ENCODE results near the gene IER3. TPM values are rescaled to one million over a fixed set of nuclear protein-coding genes. Genes with fewer than 3 reads are reported as not detected.
"Not testable (repeated sequence)": the region's sequence is repeated elsewhere in the genome, so short reads cannot be mapped to it uniquely, and the experiment has no call there.

Gene IER3
- total and polyA plus RNA-seq, 10 donors = 19.8 to 62.2 (median 36.0) TPM

DNA sequence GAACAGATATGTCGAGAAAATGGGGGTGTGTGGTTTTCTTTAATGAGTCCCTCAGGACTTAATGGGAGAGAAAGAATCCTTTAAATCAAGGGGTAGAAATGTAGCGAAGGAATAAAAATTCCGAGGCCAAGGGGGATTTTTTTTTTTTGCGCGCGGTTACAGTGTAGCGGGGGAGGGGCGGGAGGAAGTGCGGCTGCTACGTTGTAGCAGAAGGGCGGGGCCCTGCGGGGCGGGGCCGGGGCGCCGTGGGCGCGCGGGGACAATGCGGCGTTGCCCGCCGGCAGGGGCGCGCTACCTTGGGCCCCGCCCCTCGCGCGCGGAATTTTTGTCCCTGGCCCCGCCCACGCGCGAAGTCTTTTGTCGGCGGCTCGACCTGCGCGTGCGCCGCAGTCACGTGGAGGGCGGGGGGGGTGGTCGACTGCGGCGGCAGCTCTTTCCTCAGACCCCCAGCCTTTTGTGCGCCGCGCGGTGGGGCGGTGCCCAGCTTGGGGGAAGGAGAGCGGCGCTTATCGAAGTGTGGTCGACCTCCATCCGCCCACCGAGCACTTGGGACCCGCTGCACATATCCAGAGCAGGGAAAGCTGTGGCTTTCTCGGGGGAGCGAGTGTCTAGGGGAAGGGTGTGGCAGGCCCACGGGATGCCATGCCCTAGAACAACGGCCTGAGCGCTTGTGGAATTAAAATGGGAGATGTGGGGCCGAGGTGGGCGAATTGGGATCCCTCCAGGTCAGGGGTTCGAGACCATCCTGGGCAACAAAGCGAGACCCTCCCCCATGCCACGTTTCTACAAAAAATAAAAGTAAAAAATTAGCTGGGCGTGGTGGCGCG is 22.9 kb downstream of the IER3 start:
- Histone ChIP-seq H3K27ac (peak overlapping the region; percentile 89 to 99 (median 98)), H3K4me1 (peaks cover 31 to 83% (median 77%) of the 10 kb centered on the region in 6 donors), H3K27me3 (replicated peaks in 1 of 7) (no peaks in the 10 kb centered on the region), H3K4me3 (peak overlapping the region; percentile 80 to 97 (median 94)), H3K9me3 (no peaks in the 10 kb centered on the region), H3K36me3 (peaks cover 0 to 46% (median 39%) of the 10 kb centered on the region in 6 donors)
- intact Hi-C loops (cut with DNase I; ENCODE audit: low total_unique reads) = loop anchor here (2.0 to 10.0 kb wide), 2 partner anchors 39 to 107 kb away; partner anchors contain the start of genes MRPS18B and PPP1R10
- WGBS, 5 donors = 1% methylated on average over 56 to 71 of the region's 71 CpGs
- peak; percentile 98 for DNase-seq
- TF ChIP-seq POLR2A (IDR thresholded peaks at IDR 0.05) (no peak), POLR2AphosphoS5 (IDR thresholded peaks at IDR 0.05) (peak; percentile 78 to 85 (median 82))
- TF ChIP-seq, protein P1, sequence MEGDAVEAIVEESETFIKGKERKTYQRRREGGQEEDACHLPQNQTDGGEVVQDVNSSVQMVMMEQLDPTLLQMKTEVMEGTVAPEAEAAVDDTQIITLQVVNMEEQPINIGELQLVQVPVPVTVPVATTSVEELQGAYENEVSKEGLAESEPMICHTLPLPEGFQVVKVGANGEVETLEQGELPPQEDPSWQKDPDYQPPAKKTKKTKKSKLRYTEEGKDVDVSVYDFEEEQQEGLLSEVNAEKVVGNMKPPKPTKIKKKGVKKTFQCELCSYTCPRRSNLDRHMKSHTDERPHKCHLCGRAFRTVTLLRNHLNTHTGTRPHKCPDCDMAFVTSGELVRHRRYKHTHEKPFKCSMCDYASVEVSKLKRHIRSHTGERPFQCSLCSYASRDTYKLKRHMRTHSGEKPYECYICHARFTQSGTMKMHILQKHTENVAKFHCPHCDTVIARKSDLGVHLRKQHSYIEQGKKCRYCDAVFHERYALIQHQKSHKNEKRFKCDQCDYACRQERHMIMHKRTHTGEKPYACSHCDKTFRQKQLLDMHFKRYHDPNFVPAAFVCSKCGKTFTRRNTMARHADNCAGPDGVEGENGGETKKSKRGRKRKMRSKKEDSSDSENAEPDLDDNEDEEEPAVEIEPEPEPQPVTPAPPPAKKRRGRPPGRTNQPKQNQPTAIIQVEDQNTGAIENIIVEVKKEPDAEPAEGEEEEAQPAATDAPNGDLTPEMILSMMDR (IDR thresholded peaks at IDR 0.05 in 8 of 11, conservative IDR thresholded peaks at IDR 0.05 in 3 of 11) = peak in 10 of 11 experiments; percentile 2 to 91 (median 76)

DNA sequence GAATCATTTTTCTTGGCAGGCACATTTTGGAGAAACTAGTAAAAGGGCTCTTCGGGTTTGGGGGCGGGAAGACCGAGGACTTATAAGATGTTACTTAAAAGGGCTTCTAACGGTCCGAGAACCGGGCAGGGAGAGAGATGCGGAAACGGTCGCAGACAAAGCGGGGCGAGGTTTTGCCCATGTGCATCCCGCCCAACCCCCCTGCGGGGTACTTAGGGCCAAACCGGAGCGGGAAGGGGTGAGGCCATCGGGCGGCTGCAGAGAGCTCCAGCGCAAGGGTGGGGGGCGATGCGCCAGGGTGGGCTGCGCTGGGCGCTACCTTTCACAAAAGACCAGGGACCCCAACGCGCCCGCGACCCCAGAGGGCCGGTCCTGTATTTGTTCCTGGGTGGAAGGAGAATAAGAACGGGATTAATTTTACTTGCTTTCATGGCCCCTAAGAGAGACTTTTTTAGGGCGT is 23.6 kb downstream of the IER3 start:
- Histone ChIP-seq H3K9me3 (no peaks in the 10 kb centered on the region), H3K27ac (peak overlapping the region; percentile 89 to 99 (median 98)), H3K36me3 (peaks cover 0 to 40% (median 34%) of the 10 kb centered on the region in 6 donors), H3K4me1 (peaks cover 31 to 84% (median 79%) of the 10 kb centered on the region in 6 donors), H3K27me3 (replicated peaks in 1 of 7) (no peaks in the 10 kb centered on the region), H3K4me3 (peak overlapping the region; percentile 80 to 97 (median 94))
- TF ChIP-seq POLR2A (IDR thresholded peaks at IDR 0.05) (no peak), POLR2AphosphoS5 (IDR thresholded peaks at IDR 0.05) (peak in 2 of 3 donors; percentile 8 to 38)
- DNase-seq = peak; percentile 94
- intact Hi-C loops (cut with DNase I; ENCODE audit: low total_unique reads) = loop anchor here (2.0 to 10.0 kb wide), 2 partner anchors 38 to 106 kb away; partner anchors contain the start of genes MRPS18B and PPP1R10
- 0 to 1% (median 0%) methylated on average over 23 to 29 of the region's 29 CpGs for WGBS, 5 donors

- intact Hi-C loops (cut with DNase I; ENCODE audit: low total_unique reads) = loop anchor here (2.0 to 10.0 kb wide), 2 partner anchors 37 to 105 kb away; partner anchors contain the start of genes MRPS18B and PPP1R10
- peak; percentile 99 for DNase-seq
- no peaks in the 10 kb centered on the region for H3K9me3 ChIP-seq
- peaks cover 31 to 80% (median 77%) of the 10 kb centered on the region in 6 donors for H3K4me1 ChIP-seq
- peak within 1 kb of the TSS; percentile 80 to 97 (median 94) for H3K4me3 ChIP-seq
- WGBS, 5 donors = 0 to 1% (median 0%) methylated on average over 24 to 38 of the region's 38 CpGs
- H3K27me3 ChIP-seq (replicated peaks in 1 of 7) = no peaks in the 10 kb centered on the region
- peaks cover 0 to 36% (median 27%) of the 10 kb centered on the region in 6 donors for H3K36me3 ChIP-seq
- peak within 1 kb of the TSS; percentile 89 to 99 (median 98) for H3K27ac ChIP-seq
- TF ChIP-seq, protein P1 (IDR thresholded peaks at IDR 0.05 in 8 of 11, conservative IDR thresholded peaks at IDR 0.05 in 3 of 11) = peak in 7 of 11 experiments; percentile 7 to 28 (median 20)
- TF ChIP-seq POLR2AphosphoS5 (IDR thresholded peaks at IDR 0.05) (peak; percentile 95 to 98 (median 96)), POLR2A (IDR thresholded peaks at IDR 0.05) (peak in 2 of 3 donors; percentile 31 to 92)
These were observed 24.3 kb downstream of the IER3 start, which contains the start of gene TUBB for GRCh38 chr6:30719791-30720737. Gene TUBB, plus strand, starts transcription at chr6:30720352. Its CDS starts 155 bp downstream, at chr6:30720507.

DNA sequence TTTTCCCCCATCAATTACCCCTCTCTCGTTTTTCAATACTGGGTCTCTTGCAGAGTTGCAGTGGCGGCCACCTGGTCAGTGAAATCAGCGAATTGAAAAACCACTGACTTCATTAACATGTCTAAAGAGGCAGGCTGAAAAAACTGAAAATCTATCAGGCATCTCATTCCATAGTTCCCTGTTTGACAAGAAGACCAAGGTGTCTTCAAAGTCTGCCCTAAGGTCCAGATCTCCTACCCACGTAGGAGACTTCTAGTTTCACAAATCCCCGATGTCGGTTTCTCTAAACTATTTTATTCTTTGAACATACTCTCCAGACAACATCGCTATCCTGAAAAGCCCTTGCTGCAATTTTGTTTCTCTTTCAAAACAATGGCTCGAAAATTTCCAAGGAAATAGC is 25.0 kb downstream of the IER3 start:
- peaks cover 31 to 80% (median 70%) of the 10 kb centered on the region in 6 donors for H3K4me1 ChIP-seq
- H3K27ac ChIP-seq = peak overlapping the region; percentile 76 to 99 (median 98)
- peaks cover 0 to 36% (median 22%) of the 10 kb centered on the region in 6 donors for H3K36me3 ChIP-seq
- 13 to 16% (median 16%) methylated on average over 8 of the region's 8 CpGs for WGBS, 5 donors
- intact Hi-C loops (cut with DNase I; ENCODE audit: low total_unique reads) = no loop called here
- peak; percentile 37 for DNase-seq
- TF ChIP-seq POLR2AphosphoS5 (IDR thresholded peaks at IDR 0.05) (no peak), POLR2A (IDR thresholded peaks at IDR 0.05) (no peak)
- TF ChIP-seq, protein P1 (IDR thresholded peaks at IDR 0.05 in 8 of 11, conservative IDR thresholded peaks at IDR 0.05 in 3 of 11) = no peak
- H3K9me3 ChIP-seq = no peaks in the 10 kb centered on the region
- no peaks in the 10 kb centered on the region for H3K27me3 ChIP-seq (replicated peaks in 1 of 7)
- peak overlapping the region; percentile 80 to 97 (median 94) for H3K4me3 ChIP-seq

DNA sequence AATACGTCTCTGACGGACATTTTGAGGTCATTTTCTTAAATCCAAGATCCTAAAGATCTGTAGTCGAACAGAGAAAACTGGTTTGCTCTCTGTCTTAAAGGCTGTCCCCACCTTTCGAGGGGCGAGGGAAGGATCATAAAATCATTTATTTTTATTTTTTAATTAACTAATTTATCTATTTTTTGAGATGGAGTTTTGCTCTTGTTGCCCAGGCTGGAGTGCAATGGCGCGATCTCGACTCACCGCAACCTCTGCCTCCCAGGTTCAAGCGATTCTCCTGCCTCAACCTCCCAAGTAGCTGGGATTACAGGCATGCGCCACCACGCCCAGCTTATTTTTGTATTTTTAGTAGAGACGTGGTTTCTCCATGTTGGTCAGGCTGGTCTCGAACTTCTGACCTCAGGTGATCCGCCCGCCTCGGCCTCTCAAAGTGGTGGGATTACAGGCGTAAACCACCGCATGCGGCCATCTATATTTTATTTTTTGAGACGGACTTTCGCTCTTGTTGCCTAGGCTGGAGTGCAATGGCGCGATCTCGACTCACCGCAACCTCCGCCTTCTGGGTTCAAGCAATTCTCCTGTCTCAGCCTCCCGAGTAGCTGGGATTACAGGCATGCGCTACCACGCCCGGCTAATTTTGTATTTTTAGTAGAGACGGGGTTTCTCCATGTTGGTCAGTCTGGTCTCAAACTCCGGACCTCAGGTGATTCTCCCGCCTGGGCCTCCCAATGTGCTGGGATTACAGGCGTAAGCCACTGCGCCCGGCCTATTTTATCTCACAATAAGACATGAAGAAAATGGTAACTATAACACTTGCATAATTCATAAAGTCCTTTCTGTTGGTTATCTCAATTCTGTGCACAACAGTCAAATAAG is 26.3 kb downstream of the IER3 start:
- peaks cover 25 to 70% (median 57%) of the 10 kb centered on the region in 6 donors for H3K4me1 ChIP-seq
- intact Hi-C loops (cut with DNase I; ENCODE audit: low total_unique reads) = not testable (repeated sequence)
- peak overlapping the region; percentile 23 to 92 (median 49) for H3K4me3 ChIP-seq

More for the DNA sequence above, 26.3 kb downstream of the IER3 start:
- not testable (repeated sequence) for DNase-seq; H3K9me3 ChIP-seq; H3K27me3 ChIP-seq (replicated peaks in 1 of 7)
- H3K36me3 ChIP-seq = peaks cover 0 to 36% (median 19%) of the 10 kb centered on the region in 6 donors
- WGBS, 5 donors = 71 to 78% (median 77%) methylated on average over 36 to 37 of the region's 37 CpGs
- H3K27ac ChIP-seq = peak overlapping the region; percentile 78 to 99 (median 97)

Measured in spleen (tissue), 11 donors.